GM12878 (cell line): ENCODE measurements around the gene PRRT1. TPM values are rescaled to one million over a fixed set of nuclear protein-coding genes. Genes with fewer than 3 reads are reported as not detected.

Experiments
- ATAC-seq: fragments of 200-7000 bp; cut with Tn5 transposase; 3 replicates; pipeline ENCODE4 v1.9.1; 2020; ENCODE audit warnings: mild to moderate bottlenecking, moderate library complexity
- BruUV-seq: library from RNA; stranded (reverse); fragments of 400-500 nt; replicated peaks from 2 replicates; lab custom pipeline; 2021; lab: Mats Ljungman, UMichigan
- CTCF ChIA-PET: fragments of 300-600 bp; sonication (Branson Sonifier 250); formaldehyde crosslinking; extraction: SDS; loops from one replicate; lab custom pipeline; 2021; ENCODE audit warnings: inconsistent platforms; lab: Yijun Ruan, JAX
- POLR2A ChIA-PET: fragments of 350-600 bp; formaldehyde crosslinking; extraction: SDS; loops from one replicate; lab custom pipeline; 2021; ENCODE audit warnings: inconsistent platforms; lab: Charles Lee
- RAD21 ChIA-PET: fragments of 300-600 bp; sonication (Branson Sonifier 250); formaldehyde crosslinking; loops from one replicate; lab custom pipeline; 2023; ENCODE audit warnings: antibody characterized with exemption; ENCODE audit not compliant: unreplicated experiment; lab: Charles Lee
- SMC1A ChIA-PET: fragments of 300-600 bp; sonication (Branson Sonifier 250); formaldehyde crosslinking; loops from one replicate; lab custom pipeline; 2023; ENCODE audit not compliant: unreplicated experiment, uncharacterized antibody; lab: Charles Lee
- DNase-seq: peaks from one replicate; pipeline ENCODE4 v3.0.0-alpha.2; 2011; ENCODE audit warnings: low read depth, low spot score
- FAIRE-seq: peaks from 3 replicates; lab custom pipeline; 2011; peaks lifted over from hg19 to GRCh38; lab: Jason Lieb, UNC
- H2AFZ ChIP-seq: 2 replicates; pipeline ENCODE4 v1.6.0; 2011; ENCODE audit warnings: low read depth, low read length, control low read depth; ENCODE audit not compliant: control insufficient read depth
- H3K27ac ChIP-seq: 2 replicates; pipeline ENCODE4 v1.5.1; 2011; ENCODE audit warnings: control low read depth; ENCODE audit not compliant: control insufficient read depth, insufficient read depth
- H3K27me3 ChIP-seq, 2 experiments: replicated peaks in 1 of 2; 2 replicates each; pipeline versions ENCODE4 v1.6.0 to v1.6.1; 2011; ENCODE audit warnings: low read length in 1 of 2; ENCODE audit not compliant: control insufficient read depth in 2 of 2, insufficient read depth in 2 of 2
- H3K36me3 ChIP-seq, 2 experiments: 2 replicates each; pipeline ENCODE4 v1.5.1; 2011; ENCODE audit warnings: low read length in 1 of 2; ENCODE audit not compliant: control insufficient read depth in 2 of 2, insufficient read depth in 2 of 2
- H3K4me1 ChIP-seq: 2 replicates; pipeline ENCODE4 v1.6.1; 2011; ENCODE audit warnings: mild to moderate bottlenecking, low read length, moderate library complexity, mixed read lengths; ENCODE audit not compliant: control insufficient read depth, insufficient read depth
- H3K4me2 ChIP-seq: 2 replicates; pipeline ENCODE4 v1.6.0; 2011; ENCODE audit warnings: control low read depth; ENCODE audit not compliant: control insufficient read depth, insufficient read depth
- H3K4me3 ChIP-seq: fragments of 200-600 bp; sonication (generic); 2 replicates; pipeline ENCODE4 v1.5.1; 2016
- H3K79me2 ChIP-seq: 2 replicates; pipeline ENCODE4 v1.6.0; 2011; ENCODE audit warnings: low read length; ENCODE audit not compliant: control insufficient read depth, insufficient read depth
- H3K9ac ChIP-seq: 2 replicates; pipeline ENCODE4 v1.8.0; 2011; ENCODE audit warnings: low read length, control low read depth, mixed read lengths; ENCODE audit not compliant: control insufficient read depth, insufficient read depth
- H3K9me3 ChIP-seq: replicated peaks from 3 replicates; pipeline ENCODE4 v1.5.1; 2011; ENCODE audit warnings: mild to moderate bottlenecking, low read length; ENCODE audit not compliant: control insufficient read depth, insufficient read depth
- H4K20me1 ChIP-seq: 2 replicates; pipeline ENCODE4 v1.6.0; 2011; ENCODE audit not compliant: control insufficient read depth, insufficient read depth
- ASH2L ChIP-seq: fragments of 300-600, 200-600 bp; sonication (generic); IDR thresholded peaks from 2 replicates; pipeline ENCODE4 v1.6.1; 2017; ENCODE audit warnings: low read depth, mild to moderate bottlenecking, borderline replicate concordance
- BACH1 ChIP-seq: fragments of 450-650 bp; IDR thresholded peaks from 2 replicates; pipeline ENCODE4 v1.6.1; 2017; ENCODE audit warnings: mild to moderate bottlenecking, borderline replicate concordance
- BMI1 ChIP-seq: fragments of 450-650 bp; IDR thresholded peaks from 2 replicates; pipeline ENCODE4 v1.6.1; 2016; ENCODE audit warnings: mild to moderate bottlenecking, moderate library complexity, borderline replicate concordance
- ELK1 ChIP-seq: IDR thresholded peaks from 2 replicates; pipeline ENCODE4 v1.6.1; 2012; ENCODE audit warnings: low read depth, low read length, improper control_type of control experiment
- FOXM1 ChIP-seq: IDR thresholded peaks from 2 replicates; pipeline ENCODE4 v1.6.1; 2012; ENCODE audit warnings: low read depth, mild to moderate bottlenecking, inconsistent platforms, low read length, moderate library complexity
- HDGF ChIP-seq: fragments of 450-650 bp; IDR thresholded peaks from 2 replicates; pipeline ENCODE4 v1.6.1; 2016; ENCODE audit warnings: antibody characterized with exemption
- IKZF2 ChIP-seq, 2 experiments: fragments of 450-650 bp; IDR thresholded peaks; 2 replicates each; pipeline ENCODE4 v1.6.1; 2017; ENCODE audit warnings: mild to moderate bottlenecking in 2 of 2, moderate library complexity in 2 of 2
- KLF5 ChIP-seq: fragments of 450-650 bp; IDR thresholded peaks from 2 replicates; pipeline ENCODE4 v1.6.1; 2014; ENCODE audit warnings: mild to moderate bottlenecking; ENCODE audit not compliant: partially characterized antibody
- MTA2 ChIP-seq: fragments of 450-650 bp; IDR thresholded peaks from 2 replicates; pipeline ENCODE4 v1.6.1; 2016; ENCODE audit warnings: low read depth, mild to moderate bottlenecking, moderate library complexity
- MTA3 ChIP-seq: IDR thresholded peaks from 2 replicates; pipeline ENCODE4 v1.6.1; 2012; ENCODE audit warnings: low read length, inconsistent platforms, borderline replicate concordance
- NFXL1 ChIP-seq: fragments of 450-650 bp; IDR thresholded peaks from 2 replicates; pipeline ENCODE4 v1.6.1; 2017; ENCODE audit warnings: antibody characterized with exemption, mild to moderate bottlenecking, borderline replicate concordance
- NFYB ChIP-seq: IDR thresholded peaks from 2 replicates; pipeline ENCODE4 v1.6.1; 2011; ENCODE audit warnings: low read depth, mild to moderate bottlenecking, low read length, improper control_type of control experiment, moderate library complexity; ENCODE audit not compliant: insufficient read depth
- POLR2A ChIP-seq: IDR thresholded peaks from 2 replicates; pipeline ENCODE4 v1.6.1; 2011; ENCODE audit warnings: low read depth, mild to moderate bottlenecking, low read length
- SP1 ChIP-seq: IDR thresholded peaks from one replicate; pipeline ENCODE4 v1.6.1; 2011; ENCODE audit warnings: low read depth, low read length
- SREBF1 ChIP-seq: IDR thresholded peaks from 2 replicates; pipeline ENCODE4 v1.6.1; 2012; ENCODE audit warnings: mild to moderate bottlenecking, low read length
- ZBTB40 ChIP-seq: fragments of 450-650 bp; IDR thresholded peaks from 2 replicates; pipeline ENCODE4 v1.6.1; 2016; ENCODE audit warnings: mild to moderate bottlenecking, moderate library complexity, borderline replicate concordance
- ZNF274 ChIP-seq: IDR thresholded peaks from one replicate; pipeline ENCODE4 v1.8.0; 2011; ENCODE audit not compliant: insufficient read length, insufficient read depth
- WGBS: methylation state at CpG from one replicate; pipeline ENCODE4 v1.1.6; 2016; ENCODE audit warnings: low lambda C conversion rate; ENCODE audit not compliant: insufficient replicate concordance, insufficient coverage; ENCODE audit errors: missing lambda C conversion rate; 5-methylcytosine and 5-hydroxymethylcytosine counted together
- in situ Hi-C: fragments of 300-500 bp; cut with MboI; formaldehyde crosslinking; loops from 9 replicates; pipeline ENCODE4 v1.14.3; 2018; ENCODE audit warnings: mixed read lengths
- intact Hi-C: fragments of 100-400 bp; cut with micrococcal nuclease; formaldehyde crosslinking; loops from one replicate; pipeline ENCODE4 v1.14.2; 2022; ENCODE audit not compliant: unreplicated experiment
- polyA plus RNA-seq, 11 experiments: library from polyadenylated mRNA; depleted of rRNA in 4 of 11; unstranded in 6 of 11; stranded (reverse) in 5 of 11; fragments of >200 nt; fragmentation: Nextera tagmentation in 4 of 11; fragmentation: Illumina TruSeq in 1 of 11; extraction: Ambion mirVana in 4 of 11; extraction: Trizol in 1 of 11; gene quantifications; 1 replicate in 1 of 11; 2 replicates in 10 of 11; pipeline versions ENCODE4 v1.2.1 to v1.2.3, GENCODE V29; 2011 to 2016; ENCODE audit warnings: inconsistent platforms in 2 of 11, missing spikeins in 2 of 11, low read depth in 1 of 11
- total RNA-seq, 4 experiments: library from RNA; depleted of rRNA in 3 of 4; stranded (reverse); fragments of >200 nt in 3 of 4; fragmentation: Illumina TruSeq in 1 of 4; extraction: Trizol in 1 of 4; gene quantifications; 2 replicates each; pipeline versions ENCODE4 v1.2.1 to v1.2.3, GENCODE V29; 2013 to 2021
- TF ChIP-seq, protein P1 (sequence below): fragments of 450-650 bp; IDR thresholded peaks from 2 replicates; pipeline ENCODE4 v1.6.1; 2017; ENCODE audit warnings: antibody characterized with exemption, mild to moderate bottlenecking, moderate library complexity

PRRT1 gene
- total and polyA plus RNA-seq, 10 of the 15 experiments (the other 5 are each of a cell fraction or from before 2014, with no cell fraction given), result 0.04 to 0.15 (median 0.10) TPM; not detected in 6

- TF ChIP-seq, protein P1, sequence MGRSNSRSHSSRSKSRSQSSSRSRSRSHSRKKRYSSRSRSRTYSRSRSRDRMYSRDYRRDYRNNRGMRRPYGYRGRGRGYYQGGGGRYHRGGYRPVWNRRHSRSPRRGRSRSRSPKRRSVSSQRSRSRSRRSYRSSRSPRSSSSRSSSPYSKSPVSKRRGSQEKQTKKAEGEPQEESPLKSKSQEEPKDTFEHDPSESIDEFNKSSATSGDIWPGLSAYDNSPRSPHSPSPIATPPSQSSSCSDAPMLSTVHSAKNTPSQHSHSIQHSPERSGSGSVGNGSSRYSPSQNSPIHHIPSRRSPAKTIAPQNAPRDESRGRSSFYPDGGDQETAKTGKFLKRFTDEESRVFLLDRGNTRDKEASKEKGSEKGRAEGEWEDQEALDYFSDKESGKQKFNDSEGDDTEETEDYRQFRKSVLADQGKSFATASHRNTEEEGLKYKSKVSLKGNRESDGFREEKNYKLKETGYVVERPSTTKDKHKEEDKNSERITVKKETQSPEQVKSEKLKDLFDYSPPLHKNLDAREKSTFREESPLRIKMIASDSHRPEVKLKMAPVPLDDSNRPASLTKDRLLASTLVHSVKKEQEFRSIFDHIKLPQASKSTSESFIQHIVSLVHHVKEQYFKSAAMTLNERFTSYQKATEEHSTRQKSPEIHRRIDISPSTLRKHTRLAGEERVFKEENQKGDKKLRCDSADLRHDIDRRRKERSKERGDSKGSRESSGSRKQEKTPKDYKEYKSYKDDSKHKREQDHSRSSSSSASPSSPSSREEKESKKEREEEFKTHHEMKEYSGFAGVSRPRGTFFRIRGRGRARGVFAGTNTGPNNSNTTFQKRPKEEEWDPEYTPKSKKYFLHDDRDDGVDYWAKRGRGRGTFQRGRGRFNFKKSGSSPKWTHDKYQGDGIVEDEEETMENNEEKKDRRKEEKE, result no peak
- no peak for TF ChIP-seq SP1
- TF ChIP-seq BMI1, result no peak
- no peak for TF ChIP-seq ELK1
Measured at GRCh38 chr6:32158052-32158451, 6.3 kb upstream of the PRRT1 start (continued).

- RAD21 ChIA-PET, result no interaction called here
- CTCF ChIA-PET, result no interaction called here
- Histone ChIP-seq H3K4me3 (no peak overlapping the region), H4K20me1 (no peaks in the 10 kb centered on the region), H3K36me3 (no peaks in the 10 kb centered on the region; a peak in 2 of 4 replicates), H3K4me2 (no peak overlapping the region), H3K27ac (no peak overlapping the region), H3K79me2 (no peaks in the 10 kb centered on the region), H3K4me1 (peaks cover 3% of the 10 kb centered on the region; the same call in 1 of the 2 replicates), H3K27me3 (peaks cover 0 to 2% of the 10 kb centered on the region in 2 experiments; a peak in 3 of 4 replicates), H3K9me3 (no peaks in the 10 kb centered on the region), H2AFZ (no peak overlapping the region), H3K9ac (no peak overlapping the region)
- intact Hi-C loops (loop anchor here (10.0 kb wide), 1 partner anchor 112 kb away; no protein-coding TSS in a partner anchor), in situ Hi-C loops (no loop called here)
- SMC1A ChIA-PET, result no interaction called here
- POLR2A ChIA-PET, result no interaction called here
- DNase-seq (no peak), FAIRE-seq (no peak), ATAC-seq (no peak)
- no TSS peak for BruUV-seq
- 63% methylated on average over 9 of the region's 9 CpGs for WGBS
- TF ChIP-seq IKZF2 (IDR thresholded peaks at IDR 0.05) (no peak), FOXM1 (no peak), ZNF274 (no peak), BACH1 (no peak), KLF5 (no peak), NFXL1 (no peak), POLR2A (no peak), ZBTB40 (no peak), ASH2L (no peak), MTA2 (no peak), MTA3 (no peak), HDGF (no peak), NFYB (no peak), SREBF1 (no peak)
Measured at GRCh38 chr6:32156891-32157290, 5.2 kb upstream of the PRRT1 start.
